Neural cell (in vitro differentiated cells): ENCODE data around the gene GNG12. TPM values are rescaled to one million over a fixed set of nuclear protein-coding genes. Genes with fewer than 3 reads are reported as not detected.

Experiments used
- H2AFZ ChIP-seq: fragments of 200-600, 300-800 bp; sonication (generic), shearing (Covaris generic); 2 replicates; pipeline ENCODE4 v1.6.0; 2014; ENCODE audit warnings: low read depth, mild to moderate bottlenecking, antibody characterized with exemption, low read length, moderate library complexity
- H3F3A ChIP-seq: fragments of 200-600 bp; shearing (Covaris generic); 2 replicates; pipeline ENCODE4 v1.6.1; 2016; ENCODE audit warnings: mild to moderate bottlenecking, moderate library complexity, mixed read lengths, antibody characterized with exemption, low read length; ENCODE audit not compliant: insufficient read depth, poor library complexity, severe bottlenecking
- H3K27ac ChIP-seq: fragments of 200-600, 300-800 bp; sonication (generic), shearing (Covaris generic); 2 replicates; pipeline ENCODE4 v1.5.1; 2014; ENCODE audit warnings: mild to moderate bottlenecking, low read length, moderate library complexity
- H3K27me3 ChIP-seq: fragments of 300-800, 200-600 bp; sonication (generic), shearing (Covaris generic); 2 replicates; pipeline ENCODE4 v1.6.0; 2014; ENCODE audit warnings: mild to moderate bottlenecking, low read depth, low read length, moderate library complexity; ENCODE audit not compliant: insufficient read depth
- H3K36me3 ChIP-seq: fragments of 300-800, 200-600 bp; sonication (generic), shearing (Covaris generic); 2 replicates; pipeline ENCODE4 v1.5.1; 2014; ENCODE audit warnings: mild to moderate bottlenecking, antibody characterized with exemption, low read length, moderate library complexity; ENCODE audit not compliant: insufficient read depth
- H3K4me2 ChIP-seq: fragments of 300-800, 200-600 bp; sonication (generic), shearing (Covaris generic); 2 replicates; pipeline ENCODE4 v1.6.0; 2014; ENCODE audit warnings: mild to moderate bottlenecking, low read length
- H3K4me3 ChIP-seq: fragments of 300-800, 200-600 bp; sonication (generic), shearing (Covaris generic); 2 replicates; pipeline ENCODE4 v1.5.1; 2014; ENCODE audit warnings: mild to moderate bottlenecking, low read length, moderate library complexity
- H3K79me2 ChIP-seq: fragments of 200-600 bp; shearing (Covaris generic); replicated peaks from 2 replicates; pipeline ENCODE4 v1.6.0; 2014; ENCODE audit warnings: mild to moderate bottlenecking, low read length, moderate library complexity; ENCODE audit not compliant: insufficient read depth
- H3K9ac ChIP-seq: fragments of 300-800, 200-600 bp; sonication (generic), shearing (Covaris generic); 2 replicates; pipeline ENCODE4 v1.6.1; 2016; ENCODE audit warnings: mild to moderate bottlenecking, low read length, mixed read lengths
- H3K9me2 ChIP-seq: fragments of 200-600 bp; shearing (Covaris generic); 2 replicates; pipeline ENCODE4 v1.6.1; 2016; ENCODE audit warnings: mild to moderate bottlenecking, low read length, mixed read lengths; ENCODE audit not compliant: insufficient read depth
- H3K9me3 ChIP-seq: fragments of 200-600, 300-800 bp; sonication (generic), shearing (Covaris generic); 2 replicates; pipeline ENCODE4 v1.6.1; 2016; ENCODE audit warnings: mild to moderate bottlenecking, mixed run types, low read length, moderate library complexity, mixed read lengths
- H4K20me1 ChIP-seq: fragments of 200-600 bp; shearing (Covaris generic); 2 replicates; pipeline ENCODE4 v1.6.1; 2016; ENCODE audit warnings: mild to moderate bottlenecking, mixed run types; ENCODE audit not compliant: insufficient read depth
- CTCF ChIP-seq: fragments of 450-650 bp; IDR thresholded peaks from 2 replicates; pipeline ENCODE4 v1.5.1; 2014; ENCODE audit warnings: antibody characterized with exemption, mild to moderate bottlenecking, moderate library complexity; ENCODE audit not compliant: poor library complexity, severe bottlenecking
- EP300 ChIP-seq: fragments of 450-650 bp; conservative IDR thresholded peaks from 2 replicates; pipeline ENCODE4 v1.6.1; 2014; ENCODE audit warnings: antibody characterized with exemption, mild to moderate bottlenecking, moderate library complexity; ENCODE audit not compliant: poor library complexity, severe bottlenecking
- EZH2 ChIP-seq: fragments of 200-600, 300-800 bp; shearing (Covaris generic), sonication (generic); IDR thresholded peaks from 2 replicates; pipeline ENCODE4 v1.6.1; 2014; ENCODE audit warnings: antibody characterized with exemption, low read length, borderline replicate concordance, mild to moderate bottlenecking; ENCODE audit not compliant: insufficient read depth, poor library complexity, severe bottlenecking
- MXI1 ChIP-seq: fragments of 450-650 bp; conservative IDR thresholded peaks from 2 replicates; pipeline ENCODE4 v1.6.1; 2014; ENCODE audit warnings: antibody characterized with exemption, mild to moderate bottlenecking; ENCODE audit not compliant: poor library complexity, severe bottlenecking
- POLR2AphosphoS5 ChIP-seq: IDR thresholded peaks from 2 replicates; pipeline ENCODE4 v1.6.1; 2012
- RAD21 ChIP-seq: fragments of 450-650 bp; conservative IDR thresholded peaks from 2 replicates; pipeline ENCODE4 v1.6.1; 2014; ENCODE audit warnings: antibody characterized with exemption, mild to moderate bottlenecking, moderate library complexity
- REST ChIP-seq: IDR thresholded peaks from 2 replicates; pipeline ENCODE4 v1.6.1; 2012; ENCODE audit warnings: borderline replicate concordance
- SMC3 ChIP-seq: fragments of 450-650 bp; conservative IDR thresholded peaks from 2 replicates; pipeline ENCODE4 v1.6.1; 2014; ENCODE audit warnings: antibody characterized with exemption, mild to moderate bottlenecking, moderate library complexity; ENCODE audit not compliant: poor library complexity
- TAF1 ChIP-seq: IDR thresholded peaks from 2 replicates; pipeline ENCODE4 v1.6.1; 2012; ENCODE audit warnings: low read depth
- polyA plus RNA-seq: library from polyadenylated mRNA; depleted of rRNA; stranded (reverse); fragments of >200 nt; gene quantifications from 2 replicates; pipeline ENCODE4 v1.2.3, GENCODE V29; 2014

GNG12 gene
- polyA plus RNA-seq, 1 donor from 2014 or later, result 0.35 TPM

GRCh38 chr1:67722292-67722944 is 110.8 kb downstream of the GNG12 start:
- Histone ChIP-seq H3K79me2 (no peaks in the 10 kb centered on the region), H3K27ac (no peak overlapping the region), H3K9ac (no peak overlapping the region), H3K4me2 (no peak overlapping the region), H2AFZ (no peak overlapping the region), H3K4me3 (no peak overlapping the region), H3K9me3 (no peaks in the 10 kb centered on the region), H3K36me3 (no peaks in the 10 kb centered on the region), H3K9me2 (no peaks in the 10 kb centered on the region), H3K27me3 (no peaks in the 10 kb centered on the region), H4K20me1 (no peaks in the 10 kb centered on the region), H3F3A (no peaks in the 10 kb centered on the region)
- no peak for TF ChIP-seq RAD21
- TF ChIP-seq MXI1, result no peak
- TF ChIP-seq POLR2AphosphoS5, result no peak
- TF ChIP-seq CTCF, result no peak

GRCh38 chr1:67721650-67722291 is 111.5 kb downstream of the GNG12 start:
- Histone ChIP-seq H3K79me2 (no peaks in the 10 kb centered on the region), H3F3A (no peaks in the 10 kb centered on the region), H3K9me3 (no peaks in the 10 kb centered on the region), H3K27ac (no peak overlapping the region), H3K27me3 (no peaks in the 10 kb centered on the region), H3K4me2 (no peak overlapping the region), H3K4me3 (no peak overlapping the region), H3K36me3 (no peaks in the 10 kb centered on the region), H2AFZ (no peak overlapping the region), H3K9ac (no peak overlapping the region), H4K20me1 (no peaks in the 10 kb centered on the region), H3K9me2 (no peaks in the 10 kb centered on the region)
- TF ChIP-seq TAF1 (no peak), REST (no peak), EZH2 (no peak), POLR2AphosphoS5 (no peak), EP300 (no peak), RAD21 (no peak), SMC3 (no peak), CTCF (no peak), MXI1 (no peak)
